A549 treated with AZD9567 at 1 μM for 4 hours (cell line): Measurements from ENCODE around the gene NEK5. TPM values are rescaled to one million over a fixed set of nuclear protein-coding genes. Genes with fewer than 3 reads are reported as not detected.

ENCODE experiments used
- total RNA-seq: library from RNA; stranded (reverse); fragments of 200-300 nt; extraction: Qiagen RNA extraction; gene quantifications from 5 replicates; pipeline ENCODE4 v1.2.3, GENCODE V29; 2022; ENCODE audit not compliant: insufficient read depth

The NEK5 gene
- 0.04 to 0.10 TPM (median 0.05 TPM) in 4 of 5 replicates, not detected in the other for total RNA-seq

GRCh38 chr13:52128714-52129700 is at the start of gene NEK5:
Gene NEK5 (minus strand): TSS chr13:52129073. CDS start chr13:52127482, 1,591 bp downstream.

GRCh38 chr13:52159159-52159982 is 30.5 kb upstream of the NEK5 start, which contains the start of gene NEK3:
Gene NEK3 (minus strand): TSS chr13:52159597. CDS start chr13:52156191, 3,406 bp downstream.

GRCh38 chr13:52024481-52024880 is 104.4 kb downstream of the NEK5 start, which contains the start of gene UTP14C:
Gene UTP14C (plus strand): TSS chr13:52024691. CDS start chr13:52028805, 4,114 bp downstream.

GRCh38 chr13:52011632-52012511 is 117.0 kb downstream of the NEK5 start, which contains the start of gene ALG11:
Gene ALG11 (plus strand): TSS chr13:52012398. CDS start chr13:52012419, 21 bp downstream.

GRCh38 chr13:52010890-52011631 is 117.8 kb downstream of the NEK5 start, which contains the start of gene ATP7B:
Gene ATP7B (minus strand): TSS chr13:52011450. CDS start chr13:52011337, 113 bp downstream.

Other genes with a start within 250 kb of the NEK5 start
- 1.8 to 3.5 TPM (median 2.1 TPM) in 5 replicates for gene ATP7B, start 117.6 kb downstream of the NEK5 start, total RNA-seq
- gene ALG11, start 116.7 kb downstream of the NEK5 start, total RNA-seq: 3.5 to 7.3 TPM (median 6.6 TPM) in 5 replicates
- gene UTP14C, start 104.4 kb downstream of the NEK5 start, total RNA-seq: 5.3 to 8.5 TPM (median 6.1 TPM) in 5 replicates
- gene NEK3, start 30.5 kb upstream of the NEK5 start, total RNA-seq: 5.5 to 13.1 TPM (median 7.3 TPM) in 5 replicates